Ishikawa (cell line): ENCODE data around the gene PPP2R5B.

ENCODE experiments used
- CEBPB ChIP-seq: IDR thresholded peaks from 2 replicates; pipeline ENCODE4 v1.6.1; 2012
- CREB1 ChIP-seq: IDR thresholded peaks from 2 replicates; pipeline ENCODE4 v1.6.1; 2012; ENCODE audit warnings: low read depth
- EGR1 ChIP-seq: IDR thresholded peaks from 2 replicates; pipeline ENCODE4 v1.6.1; 2012
- EP300 ChIP-seq: IDR thresholded peaks from 2 replicates; pipeline ENCODE4 v1.6.1; 2012; ENCODE audit warnings: borderline replicate concordance
- FOXM1 ChIP-seq: IDR thresholded peaks from 2 replicates; pipeline ENCODE4 v1.6.1; 2012; ENCODE audit warnings: low read depth, borderline replicate concordance
- NFIC ChIP-seq: IDR thresholded peaks from 2 replicates; pipeline ENCODE4 v1.6.1; 2012
- RAD21 ChIP-seq: IDR thresholded peaks from 2 replicates; pipeline ENCODE4 v1.6.1; 2012; ENCODE audit warnings: low read depth
- TAF1 ChIP-seq: IDR thresholded peaks from 2 replicates; pipeline ENCODE4 v1.6.1; 2012; ENCODE audit warnings: low read depth, mild to moderate bottlenecking
- TCF12 ChIP-seq: IDR thresholded peaks from 2 replicates; pipeline ENCODE4 v1.6.1; 2012; ENCODE audit warnings: low read depth
- TEAD4 ChIP-seq: IDR thresholded peaks from 2 replicates; pipeline ENCODE4 v1.6.1; 2012
- YY1 ChIP-seq: IDR thresholded peaks from 2 replicates; pipeline ENCODE4 v1.6.1; 2012; ENCODE audit warnings: low read depth
- ZBTB7A ChIP-seq: IDR thresholded peaks from 2 replicates; pipeline ENCODE4 v1.6.1; 2012; ENCODE audit warnings: low read depth
- TF ChIP-seq, protein P1 (sequence below): IDR thresholded peaks from 2 replicates; pipeline ENCODE4 v1.6.1; 2012
- TF ChIP-seq, protein P2 (sequence below): IDR thresholded peaks from 2 replicates; pipeline ENCODE4 v1.6.1; 2012
- TF ChIP-seq, protein P3 (sequence below): IDR thresholded peaks from 2 replicates; pipeline ENCODE4 v1.6.1; 2012; ENCODE audit warnings: low read depth, mild to moderate bottlenecking

The PPP2R5B gene

DNA sequence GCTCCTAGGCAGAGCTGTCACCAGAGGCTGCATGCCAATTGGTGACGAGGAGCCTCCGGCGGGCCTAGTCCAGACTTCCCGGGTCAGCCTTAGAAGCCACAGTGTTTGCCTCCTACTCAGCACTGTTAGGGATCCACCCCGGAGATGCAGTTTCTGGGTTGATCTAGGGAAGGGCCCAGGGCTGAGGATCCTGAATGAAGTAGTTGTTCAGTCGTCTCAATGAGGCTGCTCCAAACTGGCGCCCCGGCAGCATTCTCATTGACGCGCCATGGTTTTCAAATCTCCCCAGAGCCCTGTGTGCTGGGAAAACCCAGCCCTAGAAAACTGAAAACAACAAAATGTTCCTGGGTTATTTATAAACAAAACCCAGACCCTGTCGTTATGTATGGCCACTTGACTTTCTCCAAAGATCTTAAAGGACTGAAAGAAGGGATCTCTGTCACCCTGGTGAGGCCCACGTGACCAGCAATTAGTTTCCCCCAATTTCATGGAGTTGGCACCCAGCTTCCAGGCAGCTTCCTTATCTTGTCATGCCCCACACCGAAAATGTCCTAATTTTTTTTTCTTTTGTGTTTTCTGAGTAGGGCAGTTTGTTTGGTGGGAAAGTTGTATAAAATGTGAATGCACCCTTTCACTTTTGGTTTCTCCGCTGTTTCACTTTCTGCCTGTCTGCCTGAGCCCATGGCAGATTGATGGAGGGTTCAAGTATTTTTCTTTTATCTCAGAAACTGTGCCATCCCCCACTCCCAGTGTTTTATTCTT, 44.1 kb upstream of the PPP2R5B start:
- TF ChIP-seq, protein P1, sequence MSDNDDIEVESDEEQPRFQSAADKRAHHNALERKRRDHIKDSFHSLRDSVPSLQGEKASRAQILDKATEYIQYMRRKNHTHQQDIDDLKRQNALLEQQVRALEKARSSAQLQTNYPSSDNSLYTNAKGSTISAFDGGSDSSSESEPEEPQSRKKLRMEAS = no peak
- no peak for TF ChIP-seq YY1
- TF ChIP-seq EP300 = no peak
- no peak for TF ChIP-seq CEBPB
- TF ChIP-seq FOXM1 = no peak
- no peak for TF ChIP-seq TEAD4
- TF ChIP-seq, protein P2, sequence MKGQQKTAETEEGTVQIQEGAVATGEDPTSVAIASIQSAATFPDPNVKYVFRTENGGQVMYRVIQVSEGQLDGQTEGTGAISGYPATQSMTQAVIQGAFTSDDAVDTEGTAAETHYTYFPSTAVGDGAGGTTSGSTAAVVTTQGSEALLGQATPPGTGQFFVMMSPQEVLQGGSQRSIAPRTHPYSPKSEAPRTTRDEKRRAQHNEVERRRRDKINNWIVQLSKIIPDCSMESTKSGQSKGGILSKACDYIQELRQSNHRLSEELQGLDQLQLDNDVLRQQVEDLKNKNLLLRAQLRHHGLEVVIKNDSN = no peak

DNA sequence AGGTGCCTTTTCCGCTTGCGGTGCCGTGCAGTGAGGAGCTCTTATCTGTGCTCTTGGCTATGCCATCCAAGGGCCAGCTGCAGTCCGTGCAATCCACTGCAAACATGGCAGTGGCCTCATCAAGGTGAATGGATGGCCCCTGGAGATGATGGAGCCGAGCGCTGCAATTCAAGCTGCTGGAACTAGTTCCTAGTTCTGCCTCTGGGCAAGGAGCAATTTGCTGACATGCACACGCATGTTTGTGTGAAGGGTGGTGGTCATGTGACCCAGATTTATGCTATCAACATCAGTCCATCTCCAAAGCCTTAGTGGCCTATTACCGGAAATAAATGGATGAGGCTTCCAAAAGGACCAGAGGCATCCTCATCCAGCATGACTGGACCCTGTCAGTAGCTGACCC, 43.0 kb upstream of the PPP2R5B start:
- TF ChIP-seq ZBTB7A = no peak
- TF ChIP-seq RAD21 = no peak
- no peak for TF ChIP-seq TCF12
- no peak for TF ChIP-seq CEBPB
- no peak for TF ChIP-seq TAF1
- TF ChIP-seq, protein P3, sequence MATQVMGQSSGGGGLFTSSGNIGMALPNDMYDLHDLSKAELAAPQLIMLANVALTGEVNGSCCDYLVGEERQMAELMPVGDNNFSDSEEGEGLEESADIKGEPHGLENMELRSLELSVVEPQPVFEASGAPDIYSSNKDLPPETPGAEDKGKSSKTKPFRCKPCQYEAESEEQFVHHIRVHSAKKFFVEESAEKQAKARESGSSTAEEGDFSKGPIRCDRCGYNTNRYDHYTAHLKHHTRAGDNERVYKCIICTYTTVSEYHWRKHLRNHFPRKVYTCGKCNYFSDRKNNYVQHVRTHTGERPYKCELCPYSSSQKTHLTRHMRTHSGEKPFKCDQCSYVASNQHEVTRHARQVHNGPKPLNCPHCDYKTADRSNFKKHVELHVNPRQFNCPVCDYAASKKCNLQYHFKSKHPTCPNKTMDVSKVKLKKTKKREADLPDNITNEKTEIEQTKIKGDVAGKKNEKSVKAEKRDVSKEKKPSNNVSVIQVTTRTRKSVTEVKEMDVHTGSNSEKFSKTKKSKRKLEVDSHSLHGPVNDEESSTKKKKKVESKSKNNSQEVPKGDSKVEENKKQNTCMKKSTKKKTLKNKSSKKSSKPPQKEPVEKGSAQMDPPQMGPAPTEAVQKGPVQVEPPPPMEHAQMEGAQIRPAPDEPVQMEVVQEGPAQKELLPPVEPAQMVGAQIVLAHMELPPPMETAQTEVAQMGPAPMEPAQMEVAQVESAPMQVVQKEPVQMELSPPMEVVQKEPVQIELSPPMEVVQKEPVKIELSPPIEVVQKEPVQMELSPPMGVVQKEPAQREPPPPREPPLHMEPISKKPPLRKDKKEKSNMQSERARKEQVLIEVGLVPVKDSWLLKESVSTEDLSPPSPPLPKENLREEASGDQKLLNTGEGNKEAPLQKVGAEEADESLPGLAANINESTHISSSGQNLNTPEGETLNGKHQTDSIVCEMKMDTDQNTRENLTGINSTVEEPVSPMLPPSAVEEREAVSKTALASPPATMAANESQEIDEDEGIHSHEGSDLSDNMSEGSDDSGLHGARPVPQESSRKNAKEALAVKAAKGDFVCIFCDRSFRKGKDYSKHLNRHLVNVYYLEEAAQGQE = no peak
- TF ChIP-seq, protein P1 = no peak
- TF ChIP-seq TEAD4 = no peak
- TF ChIP-seq, protein P2 = no peak
- TF ChIP-seq EGR1 = no peak
- no peak for TF ChIP-seq YY1
- no peak for TF ChIP-seq EP300
- no peak for TF ChIP-seq FOXM1

DNA sequence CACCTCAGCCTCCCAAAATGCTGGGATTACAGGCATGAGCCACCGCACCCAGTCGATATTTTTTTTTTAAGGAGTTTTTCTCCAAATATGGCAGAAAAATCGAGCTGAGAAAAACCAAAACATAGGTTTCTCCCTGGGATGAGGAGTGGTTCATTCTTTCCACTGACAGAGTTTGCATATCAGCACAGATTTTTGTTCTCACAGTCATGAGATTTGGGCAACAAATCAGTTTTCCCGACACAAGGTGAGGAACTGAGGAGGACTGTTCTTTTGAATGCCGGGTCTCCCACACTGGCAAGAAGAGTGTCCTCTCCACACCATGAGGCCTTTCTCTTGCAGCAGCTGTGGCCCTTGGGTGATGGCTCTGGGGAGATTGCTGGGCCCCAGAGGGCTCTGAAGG, 42.2 kb upstream of the PPP2R5B start:
- TF ChIP-seq CEBPB (no peak), EGR1 (no peak), FOXM1 (no peak), ZBTB7A (no peak), TAF1 (no peak)
- TF ChIP-seq, protein P1 = no peak
- TF ChIP-seq, protein P2 = no peak

DNA sequence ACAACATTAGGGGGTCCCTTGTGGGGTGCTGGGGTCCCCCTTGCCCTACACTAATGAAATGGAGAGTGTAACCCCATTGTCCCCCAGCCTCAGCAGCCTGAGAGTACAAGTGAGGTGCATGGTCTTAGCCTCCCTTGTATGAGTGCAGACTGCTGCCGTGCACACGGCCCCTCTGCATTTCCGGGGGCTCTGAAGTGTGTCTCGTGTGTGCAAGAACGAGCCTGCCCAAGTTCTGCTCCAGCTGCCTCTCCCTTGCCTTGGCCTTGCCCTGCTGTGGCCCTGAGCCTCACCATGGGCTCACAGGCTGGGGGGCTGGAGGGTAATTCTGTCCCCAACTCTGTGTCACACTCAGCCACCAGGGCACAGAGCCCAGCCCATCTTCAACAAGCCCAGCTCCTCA, 40.9 kb upstream of the PPP2R5B start:
- TF ChIP-seq RAD21 (no peak), FOXM1 (no peak), NFIC (no peak), CREB1 (no peak), TAF1 (no peak), EP300 (no peak), EGR1 (no peak), ZBTB7A (no peak), TEAD4 (no peak)
- TF ChIP-seq, protein P2 = no peak
- TF ChIP-seq, protein P1 = no peak

DNA sequence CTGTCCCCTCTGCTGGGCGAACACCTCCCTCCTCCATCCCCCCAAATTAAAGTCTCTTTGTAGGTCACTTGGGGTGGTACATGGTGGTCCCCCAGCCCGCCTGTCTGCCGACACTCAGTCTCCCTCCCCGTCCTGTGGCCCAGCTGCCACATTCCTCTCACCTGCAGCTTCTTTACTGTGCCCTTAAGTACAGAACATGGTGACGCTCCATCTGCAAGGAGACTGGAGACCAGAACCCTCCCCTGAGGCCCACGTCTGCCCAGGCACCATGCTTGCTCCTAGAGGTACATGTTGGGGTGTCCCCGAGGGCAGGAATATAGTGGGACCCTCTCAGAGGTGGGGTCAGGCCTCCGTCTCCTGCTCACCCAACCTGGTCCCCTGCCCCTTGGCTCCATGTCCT, 40.5 kb upstream of the PPP2R5B start:
- TF ChIP-seq, protein P1 = no peak
- TF ChIP-seq ZBTB7A = no peak
- TF ChIP-seq TEAD4 = no peak
- TF ChIP-seq EP300 = no peak
- TF ChIP-seq, protein P3 = no peak
- no peak for TF ChIP-seq NFIC
